Breast epithelium (tissue), 4 donors: ENCODE results near the gene DHH. TPM values are rescaled to one million over a fixed set of nuclear protein-coding genes. Genes with fewer than 3 reads are reported as not detected.

Source experiments
- DNase-seq, 2 donors: peaks; one replicate each; pipeline ENCODE4 v3.0.0-alpha.2; 2019; ENCODE audit warnings: low spot score in 2 of 2
- H3K27ac ChIP-seq, 2 donors: fragments of 200-600 bp; sonication (generic) in 1 of 2; one replicate each; pipeline ENCODE4 v1.5.1; 2016 to 2019; ENCODE audit warnings: mild to moderate bottlenecking in 1 of 2
- H3K27me3 ChIP-seq, 2 donors: fragments of 200-600 bp; sonication (generic) in 1 of 2; one replicate each; pipeline versions ENCODE4 v1.5.1 to v1.6.0; 2017 to 2019; ENCODE audit warnings: control low read depth in 1 of 2, mild to moderate bottlenecking in 1 of 2
- H3K36me3 ChIP-seq: fragments of 200-600 bp; one replicate; pipeline ENCODE4 v1.5.1; 2019
- H3K4me1 ChIP-seq, 2 donors: fragments of 200-600 bp; sonication (generic); one replicate each; pipeline ENCODE4 v1.5.1; 2016 to 2019; ENCODE audit warnings: control low read depth in 1 of 2
- H3K4me3 ChIP-seq, 3 donors: fragments of 200-600 bp; sonication (generic); 1 replicate in 2 of 3; 2 replicates in 1 of 3; pipeline ENCODE4 v1.5.1; 2016 to 2019; ENCODE audit warnings: mild to moderate bottlenecking in 3 of 3, moderate library complexity in 2 of 3
- H3K9me3 ChIP-seq, 2 donors: fragments of 200-600 bp; sonication (generic) in 1 of 2; one replicate each; pipeline ENCODE4 v1.5.1; 2016 to 2019; ENCODE audit warnings: control low read depth in 1 of 2
- POLR2A ChIP-seq: fragments of 450-650 bp; IDR thresholded peaks from one replicate; pipeline ENCODE4 v1.6.1; 2016; ENCODE audit warnings: antibody characterized with exemption, mild to moderate bottlenecking, moderate library complexity
- POLR2AphosphoS5 ChIP-seq, 3 donors: sonication (generic); formaldehyde crosslinking; IDR thresholded peaks; one replicate each; pipeline ENCODE4 v1.6.1; 2017; ENCODE audit warnings: antibody characterized with exemption in 3 of 3
- intact Hi-C: fragments of 100-400 bp; cut with DNase I; formaldehyde crosslinking; loops from one replicate; pipeline ENCODE4 v1.15.1; 2023; ENCODE audit warnings: low total_unique reads
- total RNA-seq, 3 donors: library from RNA; depleted of rRNA; stranded (reverse); fragments of >200 nt; gene quantifications; one replicate each; pipeline ENCODE4 v1.1.0, GENCODE V29; 2016
- TF ChIP-seq, protein P1 (sequence below), 3 donors: fragments of 450-650 bp; IDR thresholded peaks; one replicate each; pipeline ENCODE4 v1.5.1; 2016 to 2017; ENCODE audit warnings: antibody characterized with exemption in 3 of 3, mild to moderate bottlenecking in 3 of 3, moderate library complexity in 3 of 3

The DHH gene
- total RNA-seq, 3 donors from 2014 or later: 0.29 to 1.6 (median 1.4) TPM

DNA sequence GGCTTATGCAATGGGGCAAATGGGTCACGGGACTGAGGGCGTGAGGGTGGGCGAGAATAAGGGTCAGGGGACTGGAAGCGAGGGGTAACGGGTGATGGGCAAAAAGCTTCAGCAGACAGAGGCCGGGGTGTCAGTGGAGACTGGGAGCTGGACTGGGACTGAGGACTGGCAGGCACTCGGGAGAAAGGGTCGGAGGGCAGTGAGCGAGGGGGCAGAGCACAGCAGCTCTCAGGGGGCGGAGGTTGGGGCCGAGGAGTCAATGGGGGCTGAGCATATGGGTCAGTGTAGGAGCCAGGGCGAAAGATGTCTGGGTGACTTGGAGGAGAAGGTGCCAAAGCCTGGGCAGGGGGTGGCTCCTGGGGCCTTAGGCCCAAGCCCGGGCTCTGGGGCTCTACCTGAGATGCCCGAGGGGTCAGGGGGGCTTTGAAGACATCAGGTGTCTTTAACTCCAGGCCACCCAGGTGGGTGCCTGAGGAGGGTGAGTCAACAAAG, 54.2 kb downstream of the DHH start:
- intact Hi-C loops: no loop called here
- DNase-seq: no peak
- Histone ChIP-seq H3K27ac (no peak overlapping the region), H3K4me3 (no peak overlapping the region), H3K27me3 (no peaks in the 10 kb centered on the region), H3K4me1 (no peaks in the 10 kb centered on the region), H3K36me3 (peaks cover 17% of the 10 kb centered on the region), H3K9me3 (no peaks in the 10 kb centered on the region)
- TF ChIP-seq POLR2AphosphoS5 (IDR thresholded peaks at IDR 0.05): no peak

DNA sequence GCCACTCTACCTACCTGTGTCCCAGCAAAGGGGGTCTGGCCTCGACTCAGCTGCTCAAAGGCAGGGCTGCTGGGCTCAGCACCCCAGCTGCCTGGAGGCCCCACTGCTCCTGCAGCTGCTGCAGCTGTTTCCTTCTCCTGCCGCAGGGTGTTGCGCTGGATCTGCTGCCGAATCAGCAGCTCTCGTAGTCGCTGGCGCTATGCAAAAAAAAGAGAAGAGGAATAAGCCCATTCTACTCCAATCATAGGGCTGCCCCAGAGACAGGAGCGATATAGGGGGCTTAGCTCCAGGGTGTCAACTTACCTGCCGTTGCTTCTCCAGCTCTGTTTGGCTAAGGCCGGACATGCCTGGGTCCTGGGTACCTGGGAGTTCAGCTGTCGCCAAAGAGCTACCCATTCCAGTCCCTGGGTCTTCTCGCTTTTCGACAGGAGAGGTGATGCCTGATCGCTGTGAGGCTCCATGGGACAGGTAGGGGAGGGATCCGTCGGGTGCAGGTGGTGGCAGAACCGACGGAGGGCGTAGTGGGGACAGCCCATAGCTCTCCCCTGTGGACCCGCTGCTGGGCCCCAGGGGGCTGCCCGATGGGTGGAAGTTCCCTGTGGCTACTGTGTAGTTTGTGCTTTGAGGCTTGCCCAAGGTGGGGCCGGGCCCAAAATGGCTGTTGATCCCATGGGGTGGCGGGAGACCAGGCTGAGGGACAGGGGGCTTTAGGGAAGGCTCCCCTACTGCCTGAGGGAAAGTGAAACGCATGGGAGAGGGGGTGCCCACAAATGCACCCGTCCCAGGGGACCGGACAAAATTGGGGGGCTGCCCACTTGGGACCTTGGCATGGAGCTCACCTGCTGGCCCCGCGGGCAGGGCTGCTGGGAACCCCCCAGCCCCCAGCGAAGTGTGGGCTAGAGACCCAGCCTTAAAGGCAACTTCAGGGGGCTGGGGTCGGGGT, 54.9 kb downstream of the DHH start:
- Histone ChIP-seq H3K4me3 (no peak overlapping the region), H3K9me3 (no peaks in the 10 kb centered on the region), H3K27ac (no peak overlapping the region), H3K4me1 (no peaks in the 10 kb centered on the region), H3K27me3 (no peaks in the 10 kb centered on the region), H3K36me3 (peaks cover 13% of the 10 kb centered on the region)
- no peak for DNase-seq
- no peak for TF ChIP-seq POLR2A
- TF ChIP-seq POLR2AphosphoS5 (IDR thresholded peaks at IDR 0.05): no peak
- TF ChIP-seq, protein P1, sequence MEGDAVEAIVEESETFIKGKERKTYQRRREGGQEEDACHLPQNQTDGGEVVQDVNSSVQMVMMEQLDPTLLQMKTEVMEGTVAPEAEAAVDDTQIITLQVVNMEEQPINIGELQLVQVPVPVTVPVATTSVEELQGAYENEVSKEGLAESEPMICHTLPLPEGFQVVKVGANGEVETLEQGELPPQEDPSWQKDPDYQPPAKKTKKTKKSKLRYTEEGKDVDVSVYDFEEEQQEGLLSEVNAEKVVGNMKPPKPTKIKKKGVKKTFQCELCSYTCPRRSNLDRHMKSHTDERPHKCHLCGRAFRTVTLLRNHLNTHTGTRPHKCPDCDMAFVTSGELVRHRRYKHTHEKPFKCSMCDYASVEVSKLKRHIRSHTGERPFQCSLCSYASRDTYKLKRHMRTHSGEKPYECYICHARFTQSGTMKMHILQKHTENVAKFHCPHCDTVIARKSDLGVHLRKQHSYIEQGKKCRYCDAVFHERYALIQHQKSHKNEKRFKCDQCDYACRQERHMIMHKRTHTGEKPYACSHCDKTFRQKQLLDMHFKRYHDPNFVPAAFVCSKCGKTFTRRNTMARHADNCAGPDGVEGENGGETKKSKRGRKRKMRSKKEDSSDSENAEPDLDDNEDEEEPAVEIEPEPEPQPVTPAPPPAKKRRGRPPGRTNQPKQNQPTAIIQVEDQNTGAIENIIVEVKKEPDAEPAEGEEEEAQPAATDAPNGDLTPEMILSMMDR (IDR thresholded peaks at IDR 0.05): no peak
- intact Hi-C loops: no loop called here

DNA sequence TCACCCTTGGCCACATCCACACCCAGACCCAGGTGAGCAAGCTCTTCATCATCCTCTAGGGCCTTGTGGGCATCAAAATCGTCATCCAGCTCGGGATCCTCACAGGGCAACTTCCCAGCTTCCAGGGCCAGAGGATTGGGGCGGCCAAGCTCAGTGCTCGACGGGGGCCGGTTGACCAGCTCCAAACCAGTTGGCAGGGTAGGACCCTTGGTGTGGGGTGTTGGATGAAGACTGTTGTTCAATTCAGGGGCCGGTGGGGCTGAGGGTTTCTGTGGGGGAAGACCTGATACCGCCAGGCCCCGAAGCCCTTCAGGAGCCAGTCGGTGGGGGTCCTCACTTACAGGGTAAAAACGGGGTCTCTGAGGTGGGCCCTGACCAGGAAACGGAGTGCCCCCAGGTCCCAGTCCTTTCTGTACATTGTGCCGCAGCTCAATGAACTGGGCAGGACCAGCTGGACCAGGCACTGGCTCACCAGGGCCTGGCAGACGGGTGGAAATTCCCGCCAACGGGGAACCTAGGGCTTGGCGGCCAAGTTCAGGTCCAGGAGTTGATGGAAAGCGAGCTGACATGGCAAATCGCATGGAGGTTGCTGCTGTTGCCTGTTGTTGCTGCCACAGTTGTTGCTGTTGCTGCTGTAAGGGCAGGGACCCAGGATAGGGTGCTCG, 56.2 kb downstream of the DHH start:
- intact Hi-C loops: no loop called here
- TF ChIP-seq POLR2A (no peak), POLR2AphosphoS5 (IDR thresholded peaks at IDR 0.05) (no peak)
- TF ChIP-seq, protein P1 (IDR thresholded peaks at IDR 0.05): no peak
- H3K4me3 ChIP-seq: no peak overlapping the region
- H3K4me1 ChIP-seq: no peaks in the 10 kb centered on the region
- no peak overlapping the region for H3K27ac ChIP-seq
- no peak for DNase-seq
- no peaks in the 10 kb centered on the region for H3K27me3 ChIP-seq
- peaks cover 10% of the 10 kb centered on the region for H3K36me3 ChIP-seq
- H3K9me3 ChIP-seq: no peaks in the 10 kb centered on the region

DNA sequence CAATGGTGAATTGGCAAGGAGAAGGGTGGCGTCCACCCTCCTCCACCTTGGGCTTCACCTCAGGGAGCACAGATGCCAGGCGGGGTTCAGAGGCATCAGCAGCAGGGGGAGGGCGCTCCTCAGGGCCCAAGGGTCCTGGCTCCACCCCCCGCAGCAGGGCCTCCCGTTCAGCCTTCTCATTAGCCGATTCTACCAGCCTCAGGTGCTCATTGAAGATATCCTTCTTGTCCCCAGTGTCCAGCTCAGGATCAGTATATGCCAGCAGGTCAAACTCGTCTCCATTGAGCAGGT, 56.7 kb downstream of the DHH start:
- Histone ChIP-seq H3K4me3 (no peak overlapping the region), H3K27me3 (no peaks in the 10 kb centered on the region), H3K27ac (no peak overlapping the region), H3K9me3 (no peaks in the 10 kb centered on the region), H3K4me1 (no peaks in the 10 kb centered on the region), H3K36me3 (peaks cover 14% of the 10 kb centered on the region)
- TF ChIP-seq POLR2AphosphoS5 (IDR thresholded peaks at IDR 0.05): no peak
- no peak for TF ChIP-seq POLR2A
- TF ChIP-seq, protein P1 (IDR thresholded peaks at IDR 0.05): no peak
- DNase-seq: no peak
- intact Hi-C loops: no loop called here

DNA sequence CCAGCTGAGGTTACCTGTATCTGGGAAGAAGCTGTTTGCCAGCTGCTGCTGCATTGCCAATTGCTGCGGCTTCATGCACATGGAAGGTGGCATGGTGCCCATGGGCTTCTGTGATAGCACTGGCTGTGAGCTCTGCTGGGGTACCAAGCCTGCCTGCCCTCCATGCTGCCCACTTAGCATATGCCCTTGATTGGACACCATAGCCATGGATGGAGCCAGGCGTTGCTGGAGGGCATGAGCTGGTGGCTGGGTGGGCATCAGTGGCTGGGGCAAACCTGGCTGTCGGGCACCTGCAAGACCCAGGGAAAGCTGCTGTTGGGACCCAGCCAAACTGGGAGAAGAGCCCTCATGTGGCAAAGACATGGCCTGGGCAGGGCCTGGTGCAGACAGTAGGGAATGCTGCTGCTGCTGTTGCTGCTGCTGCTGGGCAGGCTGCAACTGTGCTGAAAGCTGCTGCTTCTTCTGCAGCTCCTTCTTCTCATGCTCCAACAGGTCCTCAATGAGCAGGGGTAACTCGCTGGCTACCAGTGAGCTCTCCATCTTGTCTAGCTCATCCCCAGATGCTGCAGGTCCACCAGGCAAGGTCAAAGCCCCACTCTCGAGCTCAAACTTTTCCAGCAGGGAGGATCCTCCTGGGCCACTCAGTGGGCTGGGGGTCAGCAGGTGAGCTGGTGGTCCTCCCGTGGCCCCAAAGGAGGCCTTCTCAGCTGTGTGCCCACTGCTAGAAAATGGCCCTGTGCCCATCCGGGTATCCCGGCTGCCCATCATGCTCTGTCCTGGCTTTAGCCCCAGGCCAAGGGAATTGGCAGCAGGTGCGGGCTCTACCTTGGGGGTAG, 57.3 kb downstream of the DHH start:
- no peaks in the 10 kb centered on the region for H3K4me1 ChIP-seq
- H3K9me3 ChIP-seq: no peaks in the 10 kb centered on the region
- DNase-seq: no peak
- intact Hi-C loops: no loop called here
- no peak overlapping the region for H3K27ac ChIP-seq
- TF ChIP-seq, protein P1 (IDR thresholded peaks at IDR 0.05): no peak
- TF ChIP-seq POLR2AphosphoS5 (IDR thresholded peaks at IDR 0.05) (no peak), POLR2A (no peak)
- peaks cover 14% of the 10 kb centered on the region for H3K36me3 ChIP-seq
- no peaks in the 10 kb centered on the region for H3K27me3 ChIP-seq
- H3K4me3 ChIP-seq: no peak overlapping the region
